ENCODE results near the gene MYG1. TPM values are rescaled to one million over a fixed set of nuclear protein-coding genes. Genes with fewer than 3 reads are reported as not detected.

MYG1 gene
- total and polyA plus RNA-seq, 2 of the 13 experiments (the other 11 are each of a cell fraction or from before 2014, with no cell fraction given) = 38.6 to 58.0 TPM

GRCh38 chr12:53267999-53268629 lies 31.4 kb upstream of the MYG1 start, which contains the start of gene ESPL1 (continued):
- TF ChIP-seq RNF219 (CRISPR knock-in tag; IDR thresholded peaks at IDR 0.05) = no peak
- TF ChIP-seq MXD3 (CRISPR knock-in tag; IDR thresholded peaks at IDR 0.05) = no peak
- TF ChIP-seq HOXA5 (CRISPR knock-in tag; IDR thresholded peaks at IDR 0.05) = no peak
- no peak for TF ChIP-seq ZNF20 (CRISPR knock-in tag; IDR thresholded peaks at IDR 0.05)
- TF ChIP-seq ZNF407 (CRISPR knock-in tag; IDR thresholded peaks at IDR 0.05; ENCODE audit: not compliant biosample characterization) = no peak
- TF ChIP-seq KDM4B (CRISPR knock-in tag; IDR thresholded peaks at IDR 0.05) = no peak
- no peak for TF ChIP-seq CEBPG (CRISPR knock-in tag; IDR thresholded peaks at IDR 0.05)
- no peak for TF ChIP-seq ZNF441 (CRISPR knock-in tag; IDR thresholded peaks at IDR 0.05; ENCODE audit: borderline replicate concordance)
- TF ChIP-seq AHR (CRISPR knock-in tag; IDR thresholded peaks at IDR 0.05) = peak; percentile 74; the same call in 1 of the 2 replicates
- TF ChIP-seq ZNF512B (CRISPR knock-in tag; IDR thresholded peaks at IDR 0.05; ENCODE audit: borderline replicate concordance) = 0 out of 2 replicates have a peak, but pooled peaks have one; percentile 31
- no peak for TF ChIP-seq ZNF670 (CRISPR knock-in tag; IDR thresholded peaks at IDR 0.05; ENCODE audit: borderline replicate concordance)
- no peak for TF ChIP-seq ZNF260 (CRISPR knock-in tag; IDR thresholded peaks at IDR 0.05; ENCODE audit: borderline replicate concordance, low read depth)
- TF ChIP-seq ZNF749 (CRISPR knock-in tag; IDR thresholded peaks at IDR 0.05; ENCODE audit: borderline replicate concordance) = no peak
- peak; percentile 89 for TF ChIP-seq HCFC1 (IDR thresholded peaks at IDR 0.05; ENCODE audit: low read depth, low read length)

Measured in HepG2 (cell line).